DND-41 (cell line): Measurements from ENCODE around the gene MRPL11.
"Not testable (repeated sequence)": the region's sequence is repeated elsewhere in the genome, so short reads cannot be mapped to it uniquely, and the experiment has no call there.

ENCODE experiments used
- ATAC-seq: fragments of 200-7000 bp; cut with Tn5 transposase; 3 replicates; pipeline ENCODE4 v1.9.1; 2021; ENCODE audit warnings: low read depth; ENCODE audit not compliant: insufficient read depth
- DNase-seq: peaks from one replicate; pipeline ENCODE4 v3.0.0-alpha.2; 2020
- H2AFZ ChIP-seq: 2 replicates; pipeline ENCODE4 v1.6.0; 2012; ENCODE audit warnings: low read depth, low read length
- H3K27ac ChIP-seq: 2 replicates; pipeline ENCODE4 v1.5.1; 2012; ENCODE audit warnings: low read length, inconsistent platforms
- H3K27me3 ChIP-seq: fragments of 200-600 bp; sonication (generic); 2 replicates; pipeline ENCODE4 v1.6.0; 2012; ENCODE audit warnings: low read length, mild to moderate bottlenecking, inconsistent platforms; ENCODE audit not compliant: insufficient read depth, poor library complexity
- H3K36me3 ChIP-seq: 2 replicates; pipeline ENCODE4 v1.5.1; 2012; ENCODE audit warnings: low read length, inconsistent platforms; ENCODE audit not compliant: insufficient read depth
- H3K4me1 ChIP-seq: 2 replicates; pipeline ENCODE4 v1.5.1; 2012; ENCODE audit warnings: mild to moderate bottlenecking, low read length; ENCODE audit not compliant: insufficient read depth
- H3K4me2 ChIP-seq: 2 replicates; pipeline ENCODE4 v1.6.0; 2012; ENCODE audit warnings: mild to moderate bottlenecking, moderate library complexity, low read length, inconsistent platforms; ENCODE audit not compliant: insufficient read depth
- H3K4me3 ChIP-seq, 2 experiments: fragments of 200-600 bp in 1 of 2; shearing (Covaris generic) in 1 of 2; 2 replicates each; pipeline ENCODE4 v1.5.1; 2012 to 2016; ENCODE audit warnings: inconsistent platforms in 2 of 2, low read length in 2 of 2, mild to moderate bottlenecking in 2 of 2, low read depth in 1 of 2, moderate library complexity in 1 of 2
- H3K79me2 ChIP-seq: 2 replicates; pipeline ENCODE4 v1.6.0; 2012; ENCODE audit warnings: low read length, inconsistent platforms; ENCODE audit not compliant: insufficient read depth
- H3K9ac ChIP-seq: 2 replicates; pipeline ENCODE4 v1.6.0; 2012; ENCODE audit warnings: low read depth, mild to moderate bottlenecking, inconsistent platforms, low read length, moderate library complexity
- H3K9me3 ChIP-seq: 2 replicates; pipeline ENCODE4 v1.5.1; 2012; ENCODE audit warnings: low read length, moderate library complexity, mild to moderate bottlenecking, inconsistent platforms; ENCODE audit not compliant: insufficient read depth, severe bottlenecking
- H4K20me1 ChIP-seq: 2 replicates; pipeline ENCODE4 v1.6.0; 2012; ENCODE audit warnings: low read length; ENCODE audit not compliant: insufficient read depth
- CTCF ChIP-seq: IDR thresholded peaks from 2 replicates; pipeline ENCODE4 v1.5.1; 2012; ENCODE audit warnings: borderline replicate concordance, low read length, moderate library complexity, mild to moderate bottlenecking; ENCODE audit not compliant: poor library complexity, severe bottlenecking; ENCODE audit errors: extremely low read depth
- EZH2 ChIP-seq: IDR thresholded peaks from 3 replicates; pipeline ENCODE4 v1.6.1; 2012; ENCODE audit warnings: borderline replicate concordance, low read depth, mild to moderate bottlenecking, moderate library complexity, low read length, inconsistent platforms; ENCODE audit not compliant: severe bottlenecking

Gene MRPL11

GRCh38 chr11:66437979-66438503 lies 607 bp downstream of the MRPL11 start:
- no peak for ATAC-seq
- peak; percentile 6 for DNase-seq
- H3K27ac ChIP-seq: peak overlapping the region; percentile 88

GRCh38 chr11:66432597-66432996 lies 6.1 kb downstream of the MRPL11 start:
- DNase-seq: no peak
- ATAC-seq: no peak
- Histone ChIP-seq H3K79me2 (no peaks in the 10 kb centered on the region; the same call in 1 of the 2 replicates), H3K27me3 (no peaks in the 10 kb centered on the region), H3K9ac (no peak overlapping the region), H3K4me2 (no peak overlapping the region), H3K36me3 (peaks cover 24% of the 10 kb centered on the region), H3K27ac (no peak overlapping the region), H4K20me1 (0 out of 2 replicates have a peak, but pooled peaks cover 2% of the 10 kb centered on the region), H3K4me1 (peaks cover 8% of the 10 kb centered on the region), H3K4me3 (no peak overlapping the region), H3K9me3 (no peaks in the 10 kb centered on the region), H2AFZ (no peak overlapping the region)
- TF ChIP-seq CTCF: no peak
- TF ChIP-seq EZH2: no peak

More at GRCh38 chr11:66437979-66438503, 607 bp downstream of the MRPL11 start:
- peak overlapping the region; percentile 85 for H2AFZ ChIP-seq
- H3K4me1 ChIP-seq: peaks cover 19% of the 10 kb centered on the region
- peaks cover 24% of the 10 kb centered on the region for H3K36me3 ChIP-seq
- H3K4me2 ChIP-seq: peak overlapping the region; percentile 94
- H3K79me2 ChIP-seq: peaks cover 8% of the 10 kb centered on the region
- TF ChIP-seq CTCF (no peak), EZH2 (no peak)
- H3K27me3 ChIP-seq: no peaks in the 10 kb centered on the region
- peak overlapping the region; percentile 69 for H3K9ac ChIP-seq
- H4K20me1 ChIP-seq: 0 out of 2 replicates have a peak, but pooled peaks cover 2% of the 10 kb centered on the region
- peak overlapping the region; percentile 29 to 65; a peak in 3 of 4 replicates for H3K4me3 ChIP-seq
- peaks cover under 1% of the 10 kb centered on the region for H3K9me3 ChIP-seq

- not testable (repeated sequence) for H3K79me2 ChIP-seq, H3K27ac ChIP-seq, H3K27me3 ChIP-seq, H3K4me3 ChIP-seq, H3K4me1 ChIP-seq, H3K9me3 ChIP-seq, DNase-seq, ATAC-seq, H2AFZ ChIP-seq, H3K4me2 ChIP-seq, H3K9ac ChIP-seq, H4K20me1 ChIP-seq
- peaks cover 19% of the 10 kb centered on the region for H3K36me3 ChIP-seq
Measured at GRCh38 chr11:66431871-66432329, 6.7 kb downstream of the MRPL11 start.

GRCh38 chr11:66431287-66431686 lies 7.4 kb downstream of the MRPL11 start:
- H2AFZ ChIP-seq, DNase-seq, H3K79me2 ChIP-seq, H3K9ac ChIP-seq, H3K4me3 ChIP-seq, H3K4me1 ChIP-seq, H3K27me3 ChIP-seq, H3K4me2 ChIP-seq, H4K20me1 ChIP-seq, H3K9me3 ChIP-seq, H3K27ac ChIP-seq, ATAC-seq: not testable (repeated sequence)
- H3K36me3 ChIP-seq: peaks cover 13% of the 10 kb centered on the region; the same call in 1 of the 2 replicates
